T-helper 22 cell (primary cell): ENCODE measurements around the gene PYGL.

Source experiments
- DNase-seq: peaks from one replicate; pipeline ENCODE4 v3.0.0-alpha.2; 2020; ENCODE audit warnings: low read depth

PYGL gene

DNA sequence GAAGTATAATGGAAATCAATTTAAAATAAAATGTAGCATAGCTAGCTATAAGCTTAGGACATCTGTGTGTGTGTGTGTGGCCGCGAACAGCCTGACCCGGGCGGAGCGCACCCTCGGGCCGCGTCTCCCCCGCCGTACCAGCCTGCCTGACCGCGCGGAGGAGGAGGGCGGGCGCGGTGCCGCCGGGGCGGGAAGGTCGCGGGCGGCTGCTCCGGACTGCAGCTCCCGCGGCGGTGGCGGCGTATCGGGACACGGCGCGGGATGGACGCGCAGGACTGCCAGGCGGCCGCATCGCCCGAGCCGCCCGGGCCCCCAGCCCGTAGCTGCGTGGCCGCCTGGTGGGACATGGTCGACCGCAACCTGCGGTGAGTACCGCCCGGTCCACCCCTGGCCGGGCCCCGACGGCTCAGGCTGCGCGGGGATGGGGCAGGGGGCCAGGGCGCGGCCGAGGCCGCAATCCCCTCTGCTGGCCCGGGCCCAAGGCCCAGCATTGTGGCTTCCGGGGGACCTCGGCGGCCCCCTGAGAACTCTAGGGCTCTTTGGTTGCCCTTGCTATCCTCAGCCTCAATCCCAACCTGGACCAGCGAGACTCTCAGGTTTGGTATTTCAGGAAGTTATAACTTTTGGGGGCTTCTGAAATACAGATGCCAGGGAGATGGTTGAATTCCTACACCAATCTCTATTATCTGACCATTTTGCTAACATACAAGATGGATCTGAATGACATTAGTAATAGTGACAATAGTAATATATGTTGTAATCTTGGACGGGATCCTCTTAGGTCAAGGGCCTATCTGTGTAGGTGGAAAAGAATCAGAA is 72.2 kb downstream of the PYGL start, which contains the start of gene ABHD12B:
Gene ABHD12B, plus strand, starts transcription at position 140 of the 819 bp plus-strand sequence. Its CDS starts 122 bp downstream, at position 262.
- DNase-seq: no peak

DNA sequence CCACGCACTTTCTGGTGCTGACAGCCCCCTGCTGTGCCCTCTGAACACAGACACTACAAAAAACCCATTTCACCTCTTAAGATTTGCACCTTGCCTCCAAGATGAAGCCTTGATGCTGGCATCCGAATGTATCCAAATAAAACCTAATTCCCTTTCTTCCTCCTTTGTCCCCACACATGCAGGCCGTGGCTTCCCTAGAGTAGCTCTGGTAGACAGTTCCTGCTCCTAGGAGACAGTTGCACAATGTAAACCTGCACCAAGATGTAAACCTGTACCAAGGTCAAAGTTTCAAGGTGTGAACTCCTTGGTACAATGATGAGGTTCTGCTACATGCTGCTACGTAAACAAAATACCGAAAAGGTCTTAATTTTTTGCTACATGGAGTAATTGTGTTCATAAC is 73.1 kb downstream of the PYGL start:
- no peak for DNase-seq

DNA sequence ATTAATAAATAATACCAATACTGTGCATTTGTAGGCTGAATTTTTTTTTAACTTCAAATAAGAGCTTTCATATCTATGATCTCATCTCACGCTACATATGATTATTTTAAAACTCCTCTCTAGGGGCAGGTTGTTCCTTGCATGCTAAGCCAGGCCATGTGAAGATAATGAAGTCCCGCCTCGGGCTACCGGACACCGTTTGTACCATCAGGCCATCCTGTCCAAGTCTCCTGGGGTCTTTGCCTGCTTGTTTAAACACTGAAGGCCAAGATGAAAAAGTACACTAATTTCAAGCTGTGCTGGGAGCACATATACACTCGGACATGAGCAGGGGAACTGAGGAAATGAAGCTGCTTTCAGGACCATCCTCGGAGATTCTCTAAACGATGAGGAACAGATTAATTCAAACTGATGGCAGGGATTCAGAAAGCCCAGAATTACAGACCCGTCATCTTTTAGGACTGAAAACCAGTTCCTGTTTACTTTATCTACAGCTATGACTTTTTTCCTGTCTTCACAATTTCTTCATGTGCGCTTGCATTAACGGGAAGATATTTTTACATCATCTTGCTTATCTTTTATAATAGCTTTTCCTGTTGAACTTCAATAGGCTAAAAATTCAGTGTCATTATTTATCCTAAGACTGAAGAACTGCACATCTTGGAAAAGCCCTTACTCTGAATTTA is 78.7 kb downstream of the PYGL start:
- no peak for DNase-seq

DNA sequence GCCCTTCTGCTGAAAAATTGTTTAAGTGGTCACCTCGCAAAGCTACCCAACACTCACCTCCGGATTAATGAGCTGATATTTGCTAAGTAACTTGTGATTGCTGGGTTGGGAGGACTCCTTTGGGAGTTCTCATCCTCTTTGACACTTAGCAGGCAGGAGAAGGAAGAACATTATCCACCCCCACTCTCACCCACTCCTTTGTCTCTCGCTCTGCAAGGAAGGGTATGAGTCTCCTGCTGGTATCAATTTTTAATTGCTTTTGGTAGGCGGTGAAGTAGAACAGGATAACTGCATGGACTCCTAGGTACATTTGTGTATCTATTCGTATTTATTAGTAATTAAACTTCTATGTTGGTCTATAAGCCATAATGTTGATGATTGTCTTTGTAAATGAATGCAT is 79.3 kb downstream of the PYGL start:
- DNase-seq: no peak

DNA sequence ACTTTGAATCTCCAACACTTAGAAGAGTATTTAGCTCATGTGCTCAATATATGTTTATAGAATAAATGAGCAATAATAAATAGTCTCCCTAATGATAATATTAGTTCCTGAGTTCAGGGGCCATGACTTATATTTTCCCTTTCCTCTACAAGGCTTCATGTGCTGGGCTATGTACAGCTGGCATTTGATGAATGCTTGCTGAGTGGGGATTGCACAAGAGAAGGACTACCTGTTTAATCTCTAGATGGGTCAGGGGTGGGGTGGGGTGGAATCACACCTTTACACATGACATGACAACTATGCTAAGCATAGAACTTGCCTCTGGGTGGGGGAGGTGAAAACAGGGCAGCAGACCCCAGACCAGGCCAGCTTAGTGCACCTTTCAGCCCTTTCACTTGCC is 80.0 kb downstream of the PYGL start:
- no peak for DNase-seq

DNA sequence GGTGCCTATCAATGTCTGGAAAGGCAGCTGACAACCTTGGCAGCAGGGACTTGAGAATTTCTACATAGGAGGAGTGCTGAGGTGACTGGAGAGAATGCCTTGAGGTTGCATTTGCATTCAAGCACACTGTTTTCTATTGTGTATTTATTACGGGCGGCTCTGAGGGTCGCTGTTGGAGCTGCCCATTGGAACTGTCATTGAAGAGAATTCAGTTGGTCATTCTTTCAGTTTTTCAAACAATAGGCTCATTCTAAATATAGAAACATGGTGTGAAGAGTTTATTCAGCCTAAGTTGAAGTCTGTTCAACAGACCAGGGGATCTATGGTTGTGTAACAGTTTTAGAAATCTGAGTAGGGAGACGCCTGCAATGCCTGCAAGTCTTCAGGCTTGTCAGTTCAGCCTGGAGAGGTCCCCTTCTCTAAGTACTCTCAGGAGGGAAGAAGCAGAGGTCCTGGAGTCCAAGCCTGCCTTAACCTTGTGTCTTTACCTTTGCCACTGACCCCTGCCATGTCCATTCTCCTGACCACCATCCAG is 82.2 kb downstream of the PYGL start:
- no peak for DNase-seq

DNA sequence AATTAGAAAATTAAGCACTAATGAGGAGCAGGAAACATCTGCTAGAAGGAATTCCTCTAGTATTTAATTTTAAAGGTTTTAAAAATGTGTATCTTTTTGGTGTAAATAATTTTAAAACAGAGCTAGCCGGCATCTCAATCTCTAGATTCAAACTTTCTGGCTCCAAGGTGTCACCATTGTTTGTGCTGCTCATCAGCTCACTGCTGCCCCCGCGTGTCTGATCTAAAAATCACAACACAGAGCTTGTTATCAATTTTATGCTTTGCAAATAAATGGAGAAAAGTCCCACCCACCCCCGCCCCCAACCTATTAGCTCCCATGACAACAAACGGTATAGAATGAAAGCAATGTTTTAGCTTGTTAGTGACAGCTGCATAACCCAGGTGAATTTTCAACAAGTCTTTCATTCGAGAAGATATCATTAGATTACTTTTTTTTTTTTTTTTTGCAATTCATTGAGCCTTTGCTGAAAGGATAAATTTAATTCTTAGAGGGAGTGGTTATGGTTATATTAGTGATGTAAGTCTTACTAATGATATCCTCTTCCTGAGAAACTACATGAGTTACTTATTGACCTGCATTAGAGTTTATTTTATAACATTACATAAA is 83.7 kb downstream of the PYGL start:
- DNase-seq: peak; percentile 65

DNA sequence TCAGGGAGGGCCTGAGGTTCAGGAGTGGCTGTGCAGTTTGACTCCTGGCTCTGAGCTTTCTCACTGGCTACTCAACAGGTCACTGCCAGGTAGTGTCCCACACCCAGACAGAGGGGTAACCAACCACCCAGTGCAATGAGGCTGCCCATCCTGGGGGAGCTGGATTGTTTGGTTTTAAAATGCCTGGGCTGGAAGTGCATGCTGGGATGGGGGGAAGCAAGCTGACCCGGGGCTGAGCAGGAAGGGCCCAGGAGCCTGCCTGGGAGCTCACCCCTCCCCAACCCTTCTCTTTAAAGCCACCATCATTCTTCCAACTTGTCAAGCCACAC is 85.0 kb downstream of the PYGL start:
- DNase-seq: no peak

DNA sequence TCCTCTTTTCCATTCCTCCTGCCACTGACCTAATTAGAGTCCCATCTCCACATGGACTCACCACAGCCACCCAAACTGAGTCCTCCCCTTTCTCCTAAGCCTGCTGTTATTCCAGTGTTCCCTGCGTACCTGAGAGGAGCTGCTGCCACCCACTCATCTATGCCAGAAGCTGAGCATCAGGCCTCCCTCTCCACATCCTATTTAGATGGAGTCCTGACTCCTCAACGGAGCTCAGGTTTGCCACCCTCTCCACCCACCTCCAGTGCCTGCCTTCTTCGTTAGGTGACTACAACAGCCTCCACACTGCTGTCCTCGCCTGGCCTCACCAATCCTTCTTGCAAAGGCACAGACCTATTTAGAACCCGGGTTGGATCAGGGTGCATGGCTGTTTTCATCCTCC is 87.6 kb downstream of the PYGL start:
- DNase-seq: no peak

DNA sequence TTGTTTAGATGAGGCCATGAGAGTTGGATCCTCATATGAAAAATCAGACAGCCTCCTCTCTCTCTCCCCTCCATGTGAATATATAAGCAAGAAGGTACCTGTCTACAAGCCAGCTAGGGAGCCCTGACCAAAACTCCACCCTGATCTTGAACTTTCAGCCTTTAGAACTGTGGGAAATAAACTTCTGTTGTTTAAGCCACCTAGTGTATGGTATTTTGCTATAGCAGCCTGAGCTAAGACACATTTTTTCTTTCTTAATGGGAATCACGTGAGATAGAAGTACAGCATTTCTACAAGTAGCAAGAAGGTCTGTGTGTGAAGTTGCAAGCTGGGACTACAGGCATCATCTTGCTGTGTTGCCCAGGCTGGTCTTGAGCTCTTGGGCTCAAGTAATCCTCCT is 88.7 kb downstream of the PYGL start:
- no peak for DNase-seq
